LNCAP (cell line): ENCODE results near the gene CLSTN1.

Experiments used
- TF ChIP-seq, protein P1 (sequence below): fragments of 450-650 bp; IDR thresholded peaks from 2 replicates; pipeline ENCODE4 v1.5.1; 2017; ENCODE audit warnings: mild to moderate bottlenecking

Gene CLSTN1

DNA sequence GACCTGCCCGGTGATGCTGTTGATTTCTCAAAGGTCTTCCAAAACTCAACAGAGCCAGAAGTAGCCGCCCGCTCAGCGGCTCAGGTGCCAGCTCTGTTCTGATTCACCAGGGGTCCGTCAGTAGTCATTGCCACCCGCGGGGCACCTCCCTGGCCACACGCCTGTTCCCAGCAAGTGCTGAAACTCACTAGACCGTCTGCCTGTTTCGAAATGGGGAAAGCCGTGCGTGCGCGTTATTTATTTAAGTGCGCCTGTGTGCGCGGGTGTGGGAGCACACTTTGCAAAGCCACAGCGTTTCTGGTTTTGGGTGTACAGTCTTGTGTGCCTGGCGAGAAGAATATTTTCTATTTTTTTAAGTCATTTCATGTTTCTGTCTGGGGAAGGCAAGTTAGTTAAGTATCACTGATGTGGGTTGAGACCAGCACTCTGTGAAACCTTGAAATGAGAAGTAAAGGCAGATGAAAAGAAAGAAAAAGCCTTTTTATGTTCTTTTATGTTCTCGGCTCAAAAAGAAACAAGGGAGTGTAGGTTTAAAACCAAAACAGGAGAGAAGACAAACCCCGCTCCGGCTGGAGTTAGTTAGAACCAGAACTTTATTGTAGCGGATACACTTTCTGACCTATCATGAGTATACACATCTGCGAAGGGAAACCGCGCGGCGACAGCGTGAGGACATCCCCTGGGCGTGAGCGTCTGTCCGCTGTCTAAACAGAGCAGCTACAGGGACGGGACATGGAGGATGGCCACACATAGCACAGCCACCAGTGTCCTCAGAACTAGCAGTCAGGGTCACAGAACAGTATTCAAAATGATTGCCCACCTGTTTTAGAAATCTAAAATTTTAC lies 95.1 kb downstream of the CLSTN1 start:
- TF ChIP-seq, protein P1, sequence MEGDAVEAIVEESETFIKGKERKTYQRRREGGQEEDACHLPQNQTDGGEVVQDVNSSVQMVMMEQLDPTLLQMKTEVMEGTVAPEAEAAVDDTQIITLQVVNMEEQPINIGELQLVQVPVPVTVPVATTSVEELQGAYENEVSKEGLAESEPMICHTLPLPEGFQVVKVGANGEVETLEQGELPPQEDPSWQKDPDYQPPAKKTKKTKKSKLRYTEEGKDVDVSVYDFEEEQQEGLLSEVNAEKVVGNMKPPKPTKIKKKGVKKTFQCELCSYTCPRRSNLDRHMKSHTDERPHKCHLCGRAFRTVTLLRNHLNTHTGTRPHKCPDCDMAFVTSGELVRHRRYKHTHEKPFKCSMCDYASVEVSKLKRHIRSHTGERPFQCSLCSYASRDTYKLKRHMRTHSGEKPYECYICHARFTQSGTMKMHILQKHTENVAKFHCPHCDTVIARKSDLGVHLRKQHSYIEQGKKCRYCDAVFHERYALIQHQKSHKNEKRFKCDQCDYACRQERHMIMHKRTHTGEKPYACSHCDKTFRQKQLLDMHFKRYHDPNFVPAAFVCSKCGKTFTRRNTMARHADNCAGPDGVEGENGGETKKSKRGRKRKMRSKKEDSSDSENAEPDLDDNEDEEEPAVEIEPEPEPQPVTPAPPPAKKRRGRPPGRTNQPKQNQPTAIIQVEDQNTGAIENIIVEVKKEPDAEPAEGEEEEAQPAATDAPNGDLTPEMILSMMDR = no peak

DNA sequence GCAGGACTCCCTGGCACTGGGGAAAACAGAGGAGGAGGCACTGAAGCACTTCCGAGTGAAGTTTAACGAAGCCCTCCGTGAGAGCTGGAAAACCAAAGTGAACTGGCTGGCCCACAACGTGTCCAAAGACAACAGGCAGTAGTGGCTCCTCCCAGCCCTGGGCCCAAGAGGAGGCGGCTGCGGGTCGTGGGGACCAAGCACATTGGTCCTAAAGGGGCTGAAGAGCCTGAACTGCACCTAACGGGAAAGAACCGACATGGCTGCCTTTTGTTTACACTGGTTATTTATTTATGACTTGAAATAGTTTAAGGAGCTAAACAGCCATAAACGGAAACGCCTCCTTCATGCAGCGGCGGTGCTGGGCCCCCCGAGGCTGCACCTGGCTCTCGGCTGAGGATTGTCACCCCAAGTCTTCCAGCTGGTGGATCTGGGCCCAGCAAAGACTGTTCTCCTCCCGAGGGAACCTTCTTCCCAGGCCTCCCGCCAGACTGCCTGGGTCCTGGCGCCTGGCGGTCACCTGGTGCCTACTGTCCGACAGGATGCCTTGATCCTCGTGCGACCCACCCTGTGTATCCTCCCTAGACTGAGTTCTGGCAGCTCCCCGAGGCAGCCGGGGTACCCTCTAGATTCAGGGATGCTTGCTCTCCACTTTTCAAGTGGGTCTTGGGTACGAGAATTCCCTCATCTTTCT lies 96.7 kb downstream of the CLSTN1 start:
- TF ChIP-seq, protein P1 = no peak

DNA sequence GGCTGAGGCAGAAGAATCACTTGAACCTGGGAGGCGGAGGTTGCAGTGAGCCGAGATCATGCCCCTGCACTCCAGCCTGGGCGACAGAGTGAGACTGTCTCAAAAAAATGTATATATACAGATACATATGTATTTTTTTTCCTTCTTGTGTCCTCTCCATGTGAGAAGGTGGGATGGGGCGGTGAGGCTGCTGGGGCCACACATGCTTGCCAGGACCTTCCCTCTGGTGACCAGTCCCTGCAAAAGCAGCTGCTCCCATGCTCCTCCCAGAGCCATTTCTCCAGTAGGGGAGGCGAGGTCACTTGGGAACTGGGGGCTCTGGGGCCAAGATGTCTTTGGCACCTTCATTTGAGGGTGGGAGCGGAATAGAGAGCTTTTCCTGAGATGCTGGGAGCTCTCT lies 97.4 kb downstream of the CLSTN1 start:
- TF ChIP-seq, protein P1 = no peak

DNA sequence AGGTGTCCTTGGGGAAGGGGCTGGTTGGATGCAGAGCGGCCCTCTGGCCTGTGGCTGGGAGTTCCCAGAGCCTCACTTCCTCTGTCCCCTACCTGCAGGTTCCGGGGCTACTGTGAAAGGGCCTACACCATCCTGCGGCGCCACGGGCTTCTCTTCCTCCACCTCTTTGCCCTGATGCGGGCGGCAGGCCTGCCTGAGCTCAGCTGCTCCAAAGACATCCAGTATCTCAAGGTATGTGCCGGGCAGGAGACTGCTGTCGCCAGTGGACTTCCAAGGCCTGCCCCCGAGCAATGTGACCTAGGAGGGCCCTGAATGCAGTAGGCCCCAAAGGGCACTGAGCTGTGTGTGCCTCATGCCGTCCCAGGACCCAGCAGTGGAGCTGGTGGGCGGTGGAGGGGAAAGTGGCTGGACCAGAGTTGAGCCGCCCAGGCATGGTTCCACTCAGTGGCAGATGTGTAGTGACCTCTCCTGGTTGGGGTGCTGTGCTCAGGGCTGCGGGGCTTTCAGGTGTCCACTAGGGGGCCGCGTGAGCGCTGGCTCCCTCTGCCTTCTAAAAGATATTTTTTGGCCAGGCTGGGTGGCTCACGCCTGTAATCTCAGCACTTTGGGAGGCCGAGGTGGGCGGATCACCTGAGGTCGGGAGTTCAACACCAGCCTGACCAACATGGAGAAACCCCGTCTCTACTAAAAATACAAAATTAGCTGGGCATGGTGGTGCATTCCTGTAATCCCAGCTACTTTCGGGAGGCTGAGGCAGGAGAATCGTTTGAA lies 98.9 kb downstream of the CLSTN1 start:
- TF ChIP-seq, protein P1 = peak; percentile 87

DNA sequence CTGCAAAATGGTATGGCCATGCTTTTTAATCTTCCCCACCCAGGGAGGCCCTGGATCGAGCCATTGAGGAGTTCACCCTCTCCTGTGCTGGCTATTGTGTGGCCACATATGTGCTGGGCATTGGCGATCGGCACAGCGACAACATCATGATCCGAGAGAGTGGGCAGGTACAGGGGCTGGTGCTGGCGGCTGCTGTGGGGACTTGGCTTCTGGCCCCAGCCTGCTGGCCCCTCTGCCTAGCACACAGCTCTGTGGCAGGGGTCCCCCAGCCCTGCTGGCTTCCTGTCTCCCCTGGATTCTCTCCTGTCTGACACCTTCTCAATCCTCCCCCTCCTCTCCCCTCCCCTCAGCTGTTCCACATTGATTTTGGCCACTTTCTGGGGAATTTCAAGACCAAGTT lies 99.8 kb downstream of the CLSTN1 start:
- TF ChIP-seq, protein P1 = no peak

DNA sequence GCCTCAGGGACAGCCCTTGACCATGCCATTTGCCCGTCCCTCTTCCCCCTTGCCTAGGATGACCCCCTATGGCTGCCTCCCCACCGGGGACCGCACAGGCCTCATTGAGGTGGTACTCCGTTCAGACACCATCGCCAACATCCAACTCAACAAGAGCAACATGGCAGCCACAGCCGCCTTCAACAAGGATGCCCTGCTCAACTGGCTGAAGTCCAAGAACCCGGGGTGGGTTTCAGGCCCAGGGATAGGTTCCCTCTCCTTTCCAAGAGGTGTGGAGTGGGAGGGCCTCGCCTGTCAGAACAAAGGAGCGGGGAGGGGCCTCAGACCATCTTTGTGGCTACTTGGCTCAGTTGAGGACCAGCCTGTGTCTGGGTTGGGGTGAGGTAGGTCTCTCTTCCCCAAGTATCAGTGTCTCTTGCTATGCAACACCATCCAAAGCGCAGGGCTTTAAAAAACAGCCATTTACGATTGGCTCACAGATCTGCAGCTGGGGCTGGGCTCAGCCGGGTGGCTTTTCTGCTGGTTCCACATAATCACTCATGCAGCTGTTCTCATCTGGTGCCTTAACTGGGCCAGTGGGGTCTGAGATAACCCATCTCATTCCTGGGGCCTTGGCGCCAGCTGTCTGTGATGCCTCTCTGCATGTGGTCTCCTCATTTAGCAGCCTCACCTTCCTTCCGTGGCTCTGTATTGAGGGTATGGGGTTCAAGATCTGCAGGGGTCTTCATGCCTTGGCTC lies 100.5 kb downstream of the CLSTN1 start:
- TF ChIP-seq, protein P1 = no peak

DNA sequence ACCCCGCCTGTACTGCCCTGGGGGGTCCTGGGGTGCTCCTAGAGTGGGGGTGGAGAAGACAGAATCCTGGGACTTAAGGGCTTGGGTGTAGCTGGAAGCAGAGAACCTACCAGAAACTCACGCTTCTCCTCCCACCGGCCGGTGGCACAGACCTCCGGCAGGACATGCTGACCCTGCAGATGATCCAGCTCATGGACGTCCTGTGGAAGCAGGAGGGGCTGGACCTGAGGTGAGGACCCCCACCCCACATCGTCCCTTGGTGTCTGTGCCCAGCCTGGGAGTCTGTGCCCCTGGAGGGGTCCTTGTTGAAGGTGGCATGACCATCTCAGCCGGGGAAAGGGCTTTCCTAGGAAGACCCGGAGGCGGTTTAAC lies 101.4 kb downstream of the CLSTN1 start:
- TF ChIP-seq, protein P1 = no peak
